Tracheal epithelial cell (primary cell): Measurements from ENCODE around the gene UST. TPM values are rescaled to one million over a fixed set of nuclear protein-coding genes. Genes with fewer than 3 reads are reported as not detected.

Experiments
- total RNA-seq: library from RNA; depleted of rRNA; stranded (reverse); fragments of >200 nt; gene quantifications from 2 replicates; pipeline ENCODE4 v1.2.1, GENCODE V29; 2014

UST gene
- 7.7 and 27.7 TPM in 2 replicates for total RNA-seq

GRCh38 chr6:148746363-148747144, at the start of gene UST:
Gene UST, plus strand, starts transcription at chr6:148747030. Its CDS starts 401 bp downstream, at chr6:148747431.

